GM12878 (cell line): ENCODE results near the gene ENO2. TPM values are rescaled to one million over a fixed set of nuclear protein-coding genes. Genes with fewer than 3 reads are reported as not detected.
A peak's percentile ranks its signal among the peaks of the same experiment; 100 is the strongest.

Source experiments
- ATF7 ChIP-seq: fragments of 450-650 bp; IDR thresholded peaks from 2 replicates; pipeline ENCODE4 v1.6.1; 2016; ENCODE audit warnings: low read depth, mild to moderate bottlenecking
- BRCA1 ChIP-seq: IDR thresholded peaks from 2 replicates; pipeline ENCODE4 v1.6.1; 2011; ENCODE audit warnings: low read depth, low read length, improper control_type of control experiment
- CEBPB ChIP-seq, 2 experiments: fragments of 150-350 bp in 1 of 2; IDR thresholded peaks; 2 replicates each; pipeline ENCODE4 v1.6.1; 2012 to 2014; ENCODE audit warnings: low read depth in 2 of 2, low read length in 2 of 2, borderline replicate concordance in 1 of 2, inconsistent platforms in 1 of 2
- CHD1 ChIP-seq: IDR thresholded peaks from 2 replicates; pipeline ENCODE4 v1.6.1; 2012; ENCODE audit warnings: low read depth, low read length, improper control_type of control experiment
- CHD4 ChIP-seq: fragments of 200-600 bp; sonication (generic); IDR thresholded peaks from 2 replicates; pipeline ENCODE4 v1.6.1; 2016; ENCODE audit warnings: mild to moderate bottlenecking
- E4F1 ChIP-seq: fragments of 450-650 bp; IDR thresholded peaks from 2 replicates; pipeline ENCODE4 v1.6.1; 2018; ENCODE audit warnings: borderline replicate concordance, mild to moderate bottlenecking; ENCODE audit not compliant: partially characterized antibody
- EGR1 ChIP-seq, 2 experiments: IDR thresholded peaks; 1 replicate in 1 of 2; 2 replicates in 1 of 2; pipeline ENCODE4 v1.6.1; 2011 to 2012; ENCODE audit warnings: low read depth in 2 of 2, low read length in 2 of 2, borderline replicate concordance in 1 of 2, mild to moderate bottlenecking in 1 of 2, moderate library complexity in 1 of 2
- GABPA ChIP-seq: IDR thresholded peaks from 2 replicates; pipeline ENCODE4 v1.6.1; 2014; ENCODE audit warnings: antibody characterized with exemption, low read depth, mild to moderate bottlenecking, inconsistent platforms
- IRF4 ChIP-seq: IDR thresholded peaks from 2 replicates; pipeline ENCODE4 v1.6.1; 2011; ENCODE audit warnings: low read depth, low read length
- JUNB ChIP-seq: IDR thresholded peaks from 2 replicates; pipeline ENCODE4 v1.6.1; 2016; ENCODE audit warnings: antibody characterized with exemption, mild to moderate bottlenecking
- JUND ChIP-seq: IDR thresholded peaks from 2 replicates; pipeline ENCODE4 v1.6.1; 2012; ENCODE audit warnings: low read depth, mild to moderate bottlenecking, low read length, improper control_type of control experiment, moderate library complexity
- KLF5 ChIP-seq: fragments of 450-650 bp; IDR thresholded peaks from 2 replicates; pipeline ENCODE4 v1.6.1; 2014; ENCODE audit warnings: mild to moderate bottlenecking; ENCODE audit not compliant: partially characterized antibody
- LARP7 ChIP-seq: fragments of 450-650 bp; IDR thresholded peaks from 2 replicates; pipeline ENCODE4 v1.6.1; 2017; ENCODE audit warnings: mild to moderate bottlenecking
- MEF2B ChIP-seq: fragments of 450-650 bp; IDR thresholded peaks from 2 replicates; pipeline ENCODE4 v1.6.1; 2018; ENCODE audit warnings: mild to moderate bottlenecking, moderate library complexity; ENCODE audit not compliant: partially characterized antibody, poor library complexity, severe bottlenecking
- MXI1 ChIP-seq: fragments of 150-350 bp; IDR thresholded peaks from 2 replicates; pipeline ENCODE4 v1.6.1; 2011; ENCODE audit warnings: low read depth, mild to moderate bottlenecking, inconsistent platforms, low read length, improper control_type of control experiment
- MYB ChIP-seq: fragments of 150-350 bp; IDR thresholded peaks from 2 replicates; pipeline ENCODE4 v1.6.1; 2014; ENCODE audit warnings: mild to moderate bottlenecking, low read depth, low read length, borderline replicate concordance
- MYC ChIP-seq: IDR thresholded peaks from 2 replicates; pipeline ENCODE4 v1.6.1; 2011; ENCODE audit warnings: mild to moderate bottlenecking, low read length, moderate library complexity, inconsistent platforms; ENCODE audit not compliant: insufficient read depth, insufficient replicate concordance, insufficient read length, severe bottlenecking
- POLR2AphosphoS5 ChIP-seq: IDR thresholded peaks from 2 replicates; pipeline ENCODE4 v1.6.1; 2011; ENCODE audit warnings: mild to moderate bottlenecking, low read length, inconsistent platforms
- RAD21 ChIP-seq: IDR thresholded peaks from 2 replicates; pipeline ENCODE4 v1.6.1; 2011; ENCODE audit warnings: mild to moderate bottlenecking, low read depth, low read length, moderate library complexity; ENCODE audit not compliant: insufficient read depth
- SMARCA5 ChIP-seq: fragments of 450-650 bp; IDR thresholded peaks from 2 replicates; pipeline ENCODE4 v1.6.1; 2017; ENCODE audit warnings: mild to moderate bottlenecking
- SP1 ChIP-seq: IDR thresholded peaks from one replicate; pipeline ENCODE4 v1.6.1; 2011; ENCODE audit warnings: low read depth, low read length
- SRF ChIP-seq, 2 experiments: IDR thresholded peaks; 2 replicates each; pipeline ENCODE4 v1.6.1; 2011; ENCODE audit warnings: low read depth in 2 of 2, low read length in 2 of 2, mild to moderate bottlenecking in 1 of 2, moderate library complexity in 1 of 2
- SUPT20H ChIP-seq: IDR thresholded peaks from 2 replicates; pipeline ENCODE4 v1.6.1; 2011; ENCODE audit warnings: low read depth, mild to moderate bottlenecking, low read length, moderate library complexity, borderline replicate concordance; ENCODE audit not compliant: control insufficient read depth
- TCF12 ChIP-seq: IDR thresholded peaks from 2 replicates; pipeline ENCODE4 v1.6.1; 2011; ENCODE audit warnings: low read depth, mild to moderate bottlenecking, low read length
- WRNIP1 ChIP-seq: IDR thresholded peaks from 2 replicates; pipeline ENCODE4 v1.6.1; 2011; ENCODE audit warnings: low read depth, low read length, improper control_type of control experiment, borderline replicate concordance
- ZNF217 ChIP-seq: fragments of 450-650 bp; IDR thresholded peaks from 2 replicates; pipeline ENCODE4 v1.6.1; 2017; ENCODE audit warnings: antibody characterized with exemption, mild to moderate bottlenecking
- ZNF24 ChIP-seq: fragments of 450-650 bp; IDR thresholded peaks from 2 replicates; pipeline ENCODE4 v1.6.1; 2017; ENCODE audit warnings: antibody characterized with exemption, mild to moderate bottlenecking
- polyA plus RNA-seq, 11 experiments: library from polyadenylated mRNA; depleted of rRNA in 4 of 11; unstranded in 6 of 11; stranded (reverse) in 5 of 11; fragments of >200 nt; fragmentation: Nextera tagmentation in 4 of 11; fragmentation: Illumina TruSeq in 1 of 11; extraction: Ambion mirVana in 4 of 11; extraction: Trizol in 1 of 11; gene quantifications; 1 replicate in 1 of 11; 2 replicates in 10 of 11; pipeline versions ENCODE4 v1.2.1 to v1.2.3, GENCODE V29; 2011 to 2016; ENCODE audit warnings: inconsistent platforms in 2 of 11, missing spikeins in 2 of 11, low read depth in 1 of 11
- total RNA-seq, 4 experiments: library from RNA; depleted of rRNA in 3 of 4; stranded (reverse); fragments of >200 nt in 3 of 4; fragmentation: Illumina TruSeq in 1 of 4; extraction: Trizol in 1 of 4; gene quantifications; 2 replicates each; pipeline versions ENCODE4 v1.2.1 to v1.2.3, GENCODE V29; 2013 to 2021
- TF ChIP-seq, protein P1 (sequence below): IDR thresholded peaks from 2 replicates; pipeline ENCODE4 v1.6.1; 2011; ENCODE audit warnings: borderline replicate concordance, low read depth, mild to moderate bottlenecking, moderate library complexity, mixed read lengths, low read length; ENCODE audit not compliant: insufficient read depth; ENCODE audit errors: extremely low read length
- TF ChIP-seq, protein P2 (sequence below): IDR thresholded peaks from 2 replicates; pipeline ENCODE4 v1.6.1; 2011; ENCODE audit warnings: low read depth, mild to moderate bottlenecking, low read length, moderate library complexity, borderline replicate concordance; ENCODE audit errors: extremely low read depth

Gene ENO2
- total and polyA plus RNA-seq, 10 of the 15 experiments (the other 5 are each of a cell fraction or from before 2014, with no cell fraction given) = 24.8 to 196 (median 43.1) TPM

DNA sequence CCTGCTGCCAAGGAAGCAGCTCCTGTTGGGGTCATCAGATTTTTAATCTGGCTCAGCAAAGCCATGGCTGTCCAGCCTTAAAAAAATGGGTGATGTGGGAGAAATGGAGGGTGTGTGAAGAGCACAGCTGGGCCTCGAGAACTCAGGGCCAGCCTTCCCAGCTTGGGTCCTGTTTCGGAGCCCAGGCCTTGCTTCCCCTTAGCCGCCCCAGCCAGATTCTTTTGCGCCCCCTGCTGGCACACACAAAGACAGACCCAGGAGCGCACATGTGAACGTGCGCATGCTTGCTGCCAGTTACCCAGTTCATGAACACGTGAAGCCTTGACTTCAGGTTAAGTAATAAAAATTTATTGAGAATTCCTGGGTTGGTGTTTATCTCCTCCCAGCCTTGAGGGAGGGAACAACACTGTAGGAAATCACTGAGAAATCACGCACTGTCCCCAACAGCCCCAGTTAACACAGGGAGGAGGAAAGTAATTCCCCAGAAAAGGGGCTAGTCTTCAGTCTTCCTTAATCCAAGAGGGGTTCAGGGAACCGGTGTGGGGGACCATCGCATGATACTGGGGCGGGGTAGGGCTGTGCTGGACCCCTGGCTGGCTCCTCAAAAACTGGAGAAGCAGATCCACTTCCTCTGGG lies 50.8 kb downstream of the ENO2 start (continued):
- TF ChIP-seq, protein P1, sequence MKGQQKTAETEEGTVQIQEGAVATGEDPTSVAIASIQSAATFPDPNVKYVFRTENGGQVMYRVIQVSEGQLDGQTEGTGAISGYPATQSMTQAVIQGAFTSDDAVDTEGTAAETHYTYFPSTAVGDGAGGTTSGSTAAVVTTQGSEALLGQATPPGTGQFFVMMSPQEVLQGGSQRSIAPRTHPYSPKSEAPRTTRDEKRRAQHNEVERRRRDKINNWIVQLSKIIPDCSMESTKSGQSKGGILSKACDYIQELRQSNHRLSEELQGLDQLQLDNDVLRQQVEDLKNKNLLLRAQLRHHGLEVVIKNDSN = peak; percentile 32
- no peak for TF ChIP-seq MEF2B
- no peak for TF ChIP-seq SP1
- no peak for TF ChIP-seq ATF7
- no peak for TF ChIP-seq GABPA
- no peak for TF ChIP-seq JUND
- no peak for TF ChIP-seq ZNF24
- TF ChIP-seq MXI1 = peak; percentile 88
- no peak for TF ChIP-seq EGR1 (IDR thresholded peaks at IDR 0.05; ENCODE audit: borderline replicate concordance in 1 of 2, low read depth in 2 of 2, low read length in 2 of 2)
- TF ChIP-seq SUPT20H = no peak
- TF ChIP-seq ZNF217 = no peak
- TF ChIP-seq MYB = 0 out of 2 replicates have a peak, but pooled peaks have one; percentile 30
- no peak for TF ChIP-seq CHD4
- no peak for TF ChIP-seq WRNIP1
- TF ChIP-seq, protein P2, sequence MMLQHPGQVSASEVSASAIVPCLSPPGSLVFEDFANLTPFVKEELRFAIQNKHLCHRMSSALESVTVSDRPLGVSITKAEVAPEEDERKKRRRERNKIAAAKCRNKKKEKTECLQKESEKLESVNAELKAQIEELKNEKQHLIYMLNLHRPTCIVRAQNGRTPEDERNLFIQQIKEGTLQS = peak; percentile 61; the same call in 1 of the 2 replicates
- TF ChIP-seq POLR2AphosphoS5 = peak; percentile 64; the same call in 1 of the 2 replicates
- no peak for TF ChIP-seq BRCA1
- TF ChIP-seq MYC = peak; percentile 24
- TF ChIP-seq CEBPB (IDR thresholded peaks at IDR 0.05; ENCODE audit: borderline replicate concordance in 1 of 2, low read depth in 2 of 2, low read length in 2 of 2) = no peak
- no peak for TF ChIP-seq E4F1
- TF ChIP-seq TCF12 = no peak
- peak; percentile 87; the same call in 1 of the 2 replicates for TF ChIP-seq SMARCA5
- TF ChIP-seq RAD21 = peak; percentile 88
- TF ChIP-seq IRF4 = peak; percentile 56; the same call in 1 of the 2 replicates
- TF ChIP-seq LARP7 = 0 out of 2 replicates have a peak, but pooled peaks have one; percentile 3
- no peak for TF ChIP-seq SRF (IDR thresholded peaks at IDR 0.05; ENCODE audit: low read depth in 2 of 2, low read length in 2 of 2)
- TF ChIP-seq KLF5 = peak; percentile 0
- no peak for TF ChIP-seq JUNB
- TF ChIP-seq CHD1 = no peak
